ENCODE results near the gene MN1. TPM values are rescaled to one million over a fixed set of nuclear protein-coding genes. Genes with fewer than 3 reads are reported as not detected.

Gene MN1
- total and polyA plus RNA-seq, 2 donors (not counting 1 experiment from before 2014, with no cell fraction given), result 0.02 to 0.12 TPM

DNA sequence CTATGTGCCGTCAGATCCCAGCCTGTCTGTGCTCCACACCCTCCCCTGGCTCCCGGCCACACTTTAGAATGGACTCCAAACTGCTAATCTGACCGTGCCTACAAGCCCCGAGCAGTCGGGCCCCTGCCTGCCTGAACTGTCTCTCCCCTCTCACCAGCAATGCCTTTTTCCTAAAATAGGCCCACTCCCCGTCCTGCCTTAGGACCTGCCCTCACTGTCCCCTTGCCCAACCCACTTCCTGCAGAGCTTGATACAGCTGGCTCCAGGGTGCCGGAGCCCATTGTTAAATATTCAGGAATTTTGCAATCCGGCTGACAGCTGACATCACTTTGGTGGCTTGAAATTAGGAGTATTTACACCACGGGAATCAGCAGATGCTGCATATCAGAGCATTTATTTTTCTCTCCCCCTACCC is 21.4 kb downstream of the MN1 start:
- POLR2A ChIA-PET, result no interaction called here
- ATAC-seq (ENCODE audit: low read depth), result no peak

GRCh38 chr22:27779643-27780042 is 21.9 kb downstream of the MN1 start:
- CTCF ChIA-PET, result no interaction called here
- 64% methylated on average over 3 of the region's 3 CpGs for whole genome bisulfite sequencing (ENCODE audit: insufficient coverage)
- Histone ChIP-seq H3K9ac (ENCODE audit: low read length) (no peak overlapping the region), H3K4me3 (ENCODE audit: control extremely low read depth in 1 of 5, extremely low read depth in 1 of 5, insufficient read depth in 1 of 5, low read depth in 2 of 5, low read length in 4 of 5) (no peak overlapping the region), H3K27me3 (replicated peaks in 1 of 4; ENCODE audit: control extremely low read depth in 1 of 4, control insufficient read depth in 3 of 4, insufficient read depth in 4 of 4, low read length in 3 of 4) (peaks cover 0 to 15% (median 2%) of the 10 kb centered on the region in 4 experiments), H3K27ac (ENCODE audit: low read length in 2 of 2) (no peak overlapping the region), H4K20me1 (ENCODE audit: control insufficient read depth, insufficient read depth, low read length, poor library complexity, severe bottlenecking) (no peaks in the 10 kb centered on the region), H3K4me2 (replicated peaks; ENCODE audit: low read depth, low read length, poor library complexity, severe bottlenecking) (no peak overlapping the region), H3K36me3 (replicated peaks in 1 of 2; ENCODE audit: control extremely low read depth in 1 of 2, control insufficient read depth in 1 of 2, extremely low read depth in 1 of 2, insufficient read depth in 2 of 2, low read length in 1 of 2) (no peaks in the 10 kb centered on the region), H3K4me1 (ENCODE audit: control insufficient read depth in 2 of 2, insufficient read depth in 2 of 2, low read length in 2 of 2) (no peaks in the 10 kb centered on the region), H3K79me2 (ENCODE audit: control insufficient read depth, insufficient read depth, low read length) (no peaks in the 10 kb centered on the region), H2AFZ (ENCODE audit: insufficient read depth, low read depth, low read length, poor library complexity, severe bottlenecking) (no peak overlapping the region), H3K9me3 (ENCODE audit: control extremely low read depth in 1 of 3, control insufficient read depth in 2 of 3, insufficient read depth in 1 of 3, low read length in 2 of 3) (no peaks in the 10 kb centered on the region)
- peaks cover 24% of the 10 kb centered on the region for H3K27me3 Mint-ChIP-seq
- no peak overlapping the region for H3K4me3 Mint-ChIP-seq
- H3K9me3 Mint-ChIP-seq (ENCODE audit: insufficient read depth), result no peaks in the 10 kb centered on the region
- TF ChIP-seq, protein P1, sequence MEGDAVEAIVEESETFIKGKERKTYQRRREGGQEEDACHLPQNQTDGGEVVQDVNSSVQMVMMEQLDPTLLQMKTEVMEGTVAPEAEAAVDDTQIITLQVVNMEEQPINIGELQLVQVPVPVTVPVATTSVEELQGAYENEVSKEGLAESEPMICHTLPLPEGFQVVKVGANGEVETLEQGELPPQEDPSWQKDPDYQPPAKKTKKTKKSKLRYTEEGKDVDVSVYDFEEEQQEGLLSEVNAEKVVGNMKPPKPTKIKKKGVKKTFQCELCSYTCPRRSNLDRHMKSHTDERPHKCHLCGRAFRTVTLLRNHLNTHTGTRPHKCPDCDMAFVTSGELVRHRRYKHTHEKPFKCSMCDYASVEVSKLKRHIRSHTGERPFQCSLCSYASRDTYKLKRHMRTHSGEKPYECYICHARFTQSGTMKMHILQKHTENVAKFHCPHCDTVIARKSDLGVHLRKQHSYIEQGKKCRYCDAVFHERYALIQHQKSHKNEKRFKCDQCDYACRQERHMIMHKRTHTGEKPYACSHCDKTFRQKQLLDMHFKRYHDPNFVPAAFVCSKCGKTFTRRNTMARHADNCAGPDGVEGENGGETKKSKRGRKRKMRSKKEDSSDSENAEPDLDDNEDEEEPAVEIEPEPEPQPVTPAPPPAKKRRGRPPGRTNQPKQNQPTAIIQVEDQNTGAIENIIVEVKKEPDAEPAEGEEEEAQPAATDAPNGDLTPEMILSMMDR (IDR thresholded peaks at IDR 0.05), result no peak
- DNase-seq (no peak), ATAC-seq (ENCODE audit: low read depth) (no peak)
- POLR2A ChIA-PET, result no interaction called here
- no peak overlapping the region for H3K27ac Mint-ChIP-seq
- no peaks in the 10 kb centered on the region for H3K4me1 Mint-ChIP-seq
- intact Hi-C loops (cut with micrococcal nuclease), result no loop called here

More for the DNA sequence above, 21.4 kb downstream of the MN1 start:
- 87% methylated on average over 5 of the region's 9 CpGs for WGBS (ENCODE audit: insufficient coverage)
- intact Hi-C loops (cut with micrococcal nuclease), result no loop called here
- Histone ChIP-seq H3K36me3 (replicated peaks in 1 of 2; ENCODE audit: control extremely low read depth in 1 of 2, control insufficient read depth in 1 of 2, extremely low read depth in 1 of 2, insufficient read depth in 2 of 2, low read length in 1 of 2) (no peaks in the 10 kb centered on the region), H3K9ac (ENCODE audit: low read length) (no peak overlapping the region), H3K27ac (ENCODE audit: low read length in 2 of 2) (no peak overlapping the region), H3K4me1 (ENCODE audit: control insufficient read depth in 2 of 2, insufficient read depth in 2 of 2, low read length in 2 of 2) (no peaks in the 10 kb centered on the region), H4K20me1 (ENCODE audit: control insufficient read depth, insufficient read depth, low read length, poor library complexity, severe bottlenecking) (no peaks in the 10 kb centered on the region), H3K79me2 (ENCODE audit: control insufficient read depth, insufficient read depth, low read length) (no peaks in the 10 kb centered on the region), H2AFZ (ENCODE audit: insufficient read depth, low read depth, low read length, poor library complexity, severe bottlenecking) (no peak overlapping the region), H3K4me3 (ENCODE audit: control extremely low read depth in 1 of 5, extremely low read depth in 1 of 5, insufficient read depth in 1 of 5, low read depth in 2 of 5, low read length in 4 of 5) (no peak overlapping the region), H3K9me3 (ENCODE audit: control extremely low read depth in 1 of 3, control insufficient read depth in 2 of 3, insufficient read depth in 1 of 3, low read length in 2 of 3) (no peaks in the 10 kb centered on the region), H3K4me2 (replicated peaks; ENCODE audit: low read depth, low read length, poor library complexity, severe bottlenecking) (no peak overlapping the region), H3K27me3 (replicated peaks in 1 of 4; ENCODE audit: control extremely low read depth in 1 of 4, control insufficient read depth in 3 of 4, insufficient read depth in 4 of 4, low read length in 3 of 4) (peaks cover 0 to 16% (median 2%) of the 10 kb centered on the region in 4 experiments)
- H3K4me1 Mint-ChIP-seq, result no peaks in the 10 kb centered on the region
- TF ChIP-seq, protein P1 (IDR thresholded peaks at IDR 0.05), result no peak
- no peak for TF ChIP-seq EZH2 (IDR thresholded peaks at IDR 0.05; ENCODE audit: borderline replicate concordance, insufficient read depth, low read depth, low read length, poor library complexity, severe bottlenecking)
- H3K9me3 Mint-ChIP-seq (ENCODE audit: insufficient read depth), result no peaks in the 10 kb centered on the region
- CTCF ChIA-PET, result no interaction called here
- DNase-seq, result no peak
- H3K27me3 Mint-ChIP-seq, result peaks cover 30% of the 10 kb centered on the region
- H3K4me3 Mint-ChIP-seq, result no peak overlapping the region
- no peak overlapping the region for H3K27ac Mint-ChIP-seq
